Measurements from ENCODE around the gene STARD10.

DNA sequence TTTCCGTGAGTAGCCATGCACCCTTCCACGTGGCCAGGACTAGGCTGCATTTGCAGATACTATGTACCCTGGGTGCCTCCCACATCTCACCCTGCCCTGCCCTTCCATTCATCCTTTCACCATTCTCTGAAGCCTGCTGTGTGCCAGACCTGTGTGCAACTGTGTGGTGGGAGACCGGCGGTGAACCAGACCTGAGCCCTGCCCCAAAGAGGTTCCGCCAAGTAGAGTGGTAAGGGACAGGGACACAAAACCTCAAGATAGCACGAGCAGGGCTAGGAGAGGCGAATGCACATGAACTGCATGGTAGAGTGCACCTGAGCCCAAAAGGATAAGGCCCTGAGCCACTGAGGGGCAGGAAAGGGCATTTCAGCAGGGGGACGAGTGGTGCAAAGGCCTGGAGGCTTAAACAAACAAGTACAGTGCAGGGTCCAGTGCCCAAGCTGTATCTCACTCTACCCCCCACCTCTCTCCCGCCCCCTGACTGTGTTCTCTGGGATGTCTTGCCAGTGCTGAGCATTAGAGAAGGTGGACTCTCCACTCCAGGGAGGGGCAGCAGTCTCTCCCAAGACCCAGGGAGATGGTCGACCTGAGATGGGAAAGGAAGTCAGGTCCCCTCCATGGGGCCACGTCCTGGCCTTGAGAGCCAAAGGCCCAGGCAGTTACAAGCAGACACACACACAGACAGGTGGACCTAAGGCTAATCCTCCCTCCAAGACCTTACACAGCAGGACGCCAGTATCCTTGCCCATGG is 27.5 kb downstream of the STARD10 start:
- TF ChIP-seq CTCF (IDR thresholded peaks at IDR 0.05; ENCODE audit: insufficient read depth, low read depth, low read length) (no peak), EZH2 (IDR thresholded peaks at IDR 0.05; ENCODE audit: insufficient read depth, low read length) (no peak)

All from astrocyte (in vitro differentiated cells and primary cell).